Upper lobe of left lung (tissue), 6 donors: ENCODE data around the gene CLDN7. TPM values are rescaled to one million over a fixed set of nuclear protein-coding genes. Genes with fewer than 3 reads are reported as not detected.
A peak's percentile ranks its signal among the peaks of the same experiment; 100 is the strongest.

Source experiments
- ATAC-seq, 2 donors: fragments of 200-7000 bp; cut with Tn5 transposase; one replicate each; pipeline ENCODE4 v1.9.1; 2022; ENCODE audit warnings: mild to moderate bottlenecking in 2 of 2, moderate library complexity in 2 of 2; ENCODE audit not compliant: low FRiP score in 2 of 2
- DNase-seq, 2 donors: peaks; one replicate each; pipeline ENCODE4 v3.0.0-alpha.2; 2019 to 2020
- H3K27ac ChIP-seq, 4 donors: fragments of 200-600 bp; sonication (generic); one replicate each; pipeline ENCODE4 v1.5.1; 2016 to 2019
- H3K27me3 ChIP-seq, 4 donors: fragments of 200-600 bp; sonication (generic); one replicate each; pipeline ENCODE4 v1.5.1; 2017 to 2019
- H3K36me3 ChIP-seq, 4 donors: fragments of 200-600 bp; sonication (generic); one replicate each; pipeline ENCODE4 v1.5.1; 2016 to 2019
- H3K4me1 ChIP-seq, 4 donors: fragments of 200-600 bp; sonication (generic); one replicate each; pipeline ENCODE4 v1.5.1; 2018 to 2019
- H3K4me3 ChIP-seq, 4 donors: fragments of 200-600 bp; sonication (generic); one replicate each; pipeline ENCODE4 v1.5.1; 2017 to 2019; ENCODE audit warnings: mild to moderate bottlenecking in 2 of 4, moderate library complexity in 1 of 4
- H3K9me3 ChIP-seq, 4 donors: fragments of 200-600 bp; sonication (generic); one replicate each; pipeline ENCODE4 v1.5.1; 2018 to 2019
- EP300 ChIP-seq, 4 donors: sonication (generic); formaldehyde crosslinking; IDR thresholded peaks; one replicate each; pipeline ENCODE4 v1.5.1; 2017; ENCODE audit warnings: antibody characterized with exemption in 4 of 4, control low read depth in 2 of 4
- POLR2A ChIP-seq, 4 donors: fragments of 450-650 bp; IDR thresholded peaks; one replicate each; pipeline ENCODE4 v1.5.1; 2016 to 2017; ENCODE audit warnings: antibody characterized with exemption in 4 of 4, mild to moderate bottlenecking in 2 of 4
- POLR2AphosphoS5 ChIP-seq, 2 donors: sonication (generic); formaldehyde crosslinking; IDR thresholded peaks; one replicate each; pipeline ENCODE4 v1.5.1; 2017; ENCODE audit warnings: antibody characterized with exemption in 2 of 2
- WGBS, 2 donors: methylation state at CpG; one replicate each; pipeline ENCODE4 v1.1.5; 2017 to 2018; 5-methylcytosine and 5-hydroxymethylcytosine counted together
- total RNA-seq, 6 donors: library from RNA; depleted of rRNA in 4 of 6; stranded (reverse); fragments of >200 nt in 4 of 6; gene quantifications; one replicate each; pipeline versions ENCODE4 v1.1.0 to v1.2.1, GENCODE V29; 2016 to 2021
- TF ChIP-seq, protein P1 (sequence below), 6 experiments: fragments of 450-650 bp in 4 of 6; fragments of 200-600 bp in 2 of 6; sonication (generic) in 2 of 6; IDR thresholded peaks; one replicate each; pipeline ENCODE4 v1.5.1; 2016 to 2019; ENCODE audit warnings: antibody characterized with exemption in 6 of 6
- donor health status: DM: no; HTN: no; CAD: no; lungs with moderate emphysema.
- donor health status: DM: no; HTN: yes; CAD: no; lungs with severe emphysema.

The CLDN7 gene
- total RNA-seq, 6 donors from 2014 or later: 57.6 to 201 (median 137) TPM

- WGBS, 2 donors: 86 to 92% methylated on average over 9 to 18 of the region's 18 CpGs
- Histone ChIP-seq H3K36me3 (no peaks in the 10 kb centered on the region), H3K27me3 (peaks cover 0 to 13% (median 9%) of the 10 kb centered on the region in 4 donors), H3K4me3 (no peak overlapping the region), H3K9me3 (no peaks in the 10 kb centered on the region), H3K4me1 (peaks cover 8 to 10% (median 9%) of the 10 kb centered on the region in 4 donors), H3K27ac (no peak overlapping the region)
- no peak for ATAC-seq
- TF ChIP-seq, protein P1, sequence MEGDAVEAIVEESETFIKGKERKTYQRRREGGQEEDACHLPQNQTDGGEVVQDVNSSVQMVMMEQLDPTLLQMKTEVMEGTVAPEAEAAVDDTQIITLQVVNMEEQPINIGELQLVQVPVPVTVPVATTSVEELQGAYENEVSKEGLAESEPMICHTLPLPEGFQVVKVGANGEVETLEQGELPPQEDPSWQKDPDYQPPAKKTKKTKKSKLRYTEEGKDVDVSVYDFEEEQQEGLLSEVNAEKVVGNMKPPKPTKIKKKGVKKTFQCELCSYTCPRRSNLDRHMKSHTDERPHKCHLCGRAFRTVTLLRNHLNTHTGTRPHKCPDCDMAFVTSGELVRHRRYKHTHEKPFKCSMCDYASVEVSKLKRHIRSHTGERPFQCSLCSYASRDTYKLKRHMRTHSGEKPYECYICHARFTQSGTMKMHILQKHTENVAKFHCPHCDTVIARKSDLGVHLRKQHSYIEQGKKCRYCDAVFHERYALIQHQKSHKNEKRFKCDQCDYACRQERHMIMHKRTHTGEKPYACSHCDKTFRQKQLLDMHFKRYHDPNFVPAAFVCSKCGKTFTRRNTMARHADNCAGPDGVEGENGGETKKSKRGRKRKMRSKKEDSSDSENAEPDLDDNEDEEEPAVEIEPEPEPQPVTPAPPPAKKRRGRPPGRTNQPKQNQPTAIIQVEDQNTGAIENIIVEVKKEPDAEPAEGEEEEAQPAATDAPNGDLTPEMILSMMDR (IDR thresholded peaks at IDR 0.05): no peak
- TF ChIP-seq POLR2AphosphoS5 (IDR thresholded peaks at IDR 0.05): no peak
- TF ChIP-seq POLR2A (IDR thresholded peaks at IDR 0.05): no peak
- TF ChIP-seq EP300 (IDR thresholded peaks at IDR 0.05): no peak
- DNase-seq: peak in 1 of 2 donors; percentile 70
Observed at GRCh38 chr17:7289256-7290032, 27.2 kb upstream of the CLDN7 start.

GRCh38 chr17:7285679-7286078 lies 23.4 kb upstream of the CLDN7 start:
- Histone ChIP-seq H3K4me1 (peaks cover 19 to 24% (median 21%) of the 10 kb centered on the region in 4 donors), H3K27ac (no peak overlapping the region), H3K9me3 (no peaks in the 10 kb centered on the region), H3K27me3 (peaks cover 0 to 12% (median 4%) of the 10 kb centered on the region in 4 donors), H3K36me3 (no peaks in the 10 kb centered on the region), H3K4me3 (no peak overlapping the region)
- TF ChIP-seq POLR2A (IDR thresholded peaks at IDR 0.05) (no peak), POLR2AphosphoS5 (IDR thresholded peaks at IDR 0.05) (no peak)
- ATAC-seq (no peak), DNase-seq (peak in 1 of 2 donors; percentile 61)
- WGBS, 2 donors: 95 to 98% methylated on average over 8 to 12 of the region's 12 CpGs

- DNase-seq (peak in 1 of 2 donors; percentile 75), ATAC-seq (no peak)
- TF ChIP-seq EP300 (IDR thresholded peaks at IDR 0.05) (no peak), POLR2A (IDR thresholded peaks at IDR 0.05) (no peak), POLR2AphosphoS5 (IDR thresholded peaks at IDR 0.05) (no peak)
- TF ChIP-seq, protein P1 (IDR thresholded peaks at IDR 0.05): no peak
- H3K4me1 ChIP-seq: peaks cover 23 to 29% (median 24%) of the 10 kb centered on the region in 4 donors
- H3K9me3 ChIP-seq: no peaks in the 10 kb centered on the region
- WGBS, 2 donors: 94 to 96% methylated on average over 14 to 16 of the region's 16 CpGs
- H3K27ac ChIP-seq: no peak overlapping the region
- no peak overlapping the region for H3K4me3 ChIP-seq
- H3K27me3 ChIP-seq: peaks cover 0 to 12% (median 4%) of the 10 kb centered on the region in 4 donors
- no peaks in the 10 kb centered on the region for H3K36me3 ChIP-seq
Observed at GRCh38 chr17:7284911-7285310, 22.6 kb upstream of the CLDN7 start.

- ATAC-seq (no peak), DNase-seq (no peak)
- Histone ChIP-seq H3K4me1 (peaks cover 23 to 29% (median 24%) of the 10 kb centered on the region in 4 donors), H3K27ac (no peak overlapping the region), H3K36me3 (no peaks in the 10 kb centered on the region), H3K27me3 (peaks cover 0 to 12% (median 4%) of the 10 kb centered on the region in 4 donors), H3K4me3 (no peak overlapping the region), H3K9me3 (no peaks in the 10 kb centered on the region)
- TF ChIP-seq EP300 (IDR thresholded peaks at IDR 0.05): no peak
- TF ChIP-seq, protein P1 (IDR thresholded peaks at IDR 0.05): no peak
- WGBS, 2 donors: 84 to 90% methylated on average over 14 to 18 of the region's 18 CpGs
Observed at GRCh38 chr17:7283471-7284216, 21.4 kb upstream of the CLDN7 start.

GRCh38 chr17:7282752-7283321 lies 20.6 kb upstream of the CLDN7 start:
- peak overlapping the region in 1 of 4 donors; percentile 69 for H3K27ac ChIP-seq

More at GRCh38 chr17:7282752-7283321, 20.6 kb upstream of the CLDN7 start:
- H3K4me3 ChIP-seq: peak overlapping the region in 3 of 4 donors; percentile 43 to 56 (median 45)
- ATAC-seq (no peak), DNase-seq (no peak)
- no peaks in the 10 kb centered on the region for H3K9me3 ChIP-seq
- no peaks in the 10 kb centered on the region for H3K36me3 ChIP-seq
- peaks cover 0 to 12% (median 4%) of the 10 kb centered on the region in 4 donors for H3K27me3 ChIP-seq
- 51 to 52% methylated on average over 4 to 6 of the region's 6 CpGs for WGBS, 2 donors
- H3K4me1 ChIP-seq: peaks cover 23 to 29% (median 24%) of the 10 kb centered on the region in 4 donors
- TF ChIP-seq EP300 (IDR thresholded peaks at IDR 0.05) (no peak), POLR2A (IDR thresholded peaks at IDR 0.05) (no peak), POLR2AphosphoS5 (IDR thresholded peaks at IDR 0.05) (no peak)
- TF ChIP-seq, protein P1 (IDR thresholded peaks at IDR 0.05): no peak
